Measurements from ENCODE around the gene ASB6. TPM values are rescaled to one million over a fixed set of nuclear protein-coding genes. Genes with fewer than 3 reads are reported as not detected.

ASB6 gene
- total and polyA plus RNA-seq, 2 experiments from 2014 or later: 8.8 to 19.8 TPM

- Histone ChIP-seq H3K4me3 (no peak overlapping the region), H2AFZ (no peak overlapping the region), H3K27me3 (ENCODE audit: insufficient read depth) (peaks cover 12% of the 10 kb centered on the region), H3K9me2 (ENCODE audit: insufficient read depth) (no peaks in the 10 kb centered on the region), H3K79me2 (replicated peaks; ENCODE audit: insufficient read depth) (no peaks in the 10 kb centered on the region), H4K20me1 (replicated peaks; ENCODE audit: insufficient read depth) (no peaks in the 10 kb centered on the region), H3F3A (replicated peaks; ENCODE audit: low read depth) (no peaks in the 10 kb centered on the region; the same call in 1 of the 2 replicates), H3K4me1 (ENCODE audit: insufficient read depth) (peaks cover 11% of the 10 kb centered on the region; the same call in 1 of the 2 replicates), H3K36me3 (ENCODE audit: insufficient read depth) (no peaks in the 10 kb centered on the region), H3K4me2 (0 out of 2 replicates have a peak overlapping the region, but pooled peaks have one; percentile 14), H3K27ac (ENCODE audit: low read depth) (no peak overlapping the region)
- H3K9me3 Mint-ChIP-seq: no peaks in the 10 kb centered on the region
- H3K4me1 Mint-ChIP-seq: peaks cover 28% of the 10 kb centered on the region
- no peak overlapping the region for H3K4me3 Mint-ChIP-seq
- TF ChIP-seq ZNF331 (CRISPR knock-in tag; IDR thresholded peaks at IDR 0.05; ENCODE audit: low read depth) (no peak), STAT1 (IDR thresholded peaks at IDR 0.05; ENCODE audit: unreplicated experiment) (no peak), ZNF462 (CRISPR knock-in tag; IDR thresholded peaks at IDR 0.05) (no peak), ETS1 (IDR thresholded peaks at IDR 0.05) (no peak), ZNF114 (CRISPR knock-in tag; IDR thresholded peaks at IDR 0.05) (no peak), JUNB (IDR thresholded peaks at IDR 0.05; ENCODE audit: unreplicated experiment) (no peak), CREB1 (CRISPR knock-in tag; IDR thresholded peaks at IDR 0.05; ENCODE audit: low read depth) (no peak), NANOG (IDR thresholded peaks at IDR 0.05; ENCODE audit: borderline replicate concordance) (no peak), EZH2phosphoT487 (IDR thresholded peaks at IDR 0.05; ENCODE audit: unreplicated experiment) (no peak), POLR2AphosphoS5 (IDR thresholded peaks at IDR 0.05; ENCODE audit: low read depth) (no peak), EZH2 (IDR thresholded peaks at IDR 0.05; ENCODE audit: low read depth, unreplicated experiment) (no peak), CTCF (conservative IDR thresholded peaks at IDR 0.05; ENCODE audit: low read depth in 2 of 2) (no peak), REST (IDR thresholded peaks at IDR 0.05; ENCODE audit: unreplicated experiment) (no peak)
- H3K36me3 Mint-ChIP-seq (ENCODE audit: low read depth): no peaks in the 10 kb centered on the region
- no peak for DNase-seq (ENCODE audit: low spot score)
- no peak overlapping the region for H3K27ac Mint-ChIP-seq
- peaks cover 16% of the 10 kb centered on the region for H3K27me3 Mint-ChIP-seq (ENCODE audit: insufficient read depth, low read depth, poor library complexity)
- ATAC-seq: no peak; the same call in 2 of the 3 replicates
These were observed 33.1 kb downstream of the ASB6 start for GRCh38 chr9:129608561-129609481.
